ENCODE data around the gene PLEKHH2.

DNA sequence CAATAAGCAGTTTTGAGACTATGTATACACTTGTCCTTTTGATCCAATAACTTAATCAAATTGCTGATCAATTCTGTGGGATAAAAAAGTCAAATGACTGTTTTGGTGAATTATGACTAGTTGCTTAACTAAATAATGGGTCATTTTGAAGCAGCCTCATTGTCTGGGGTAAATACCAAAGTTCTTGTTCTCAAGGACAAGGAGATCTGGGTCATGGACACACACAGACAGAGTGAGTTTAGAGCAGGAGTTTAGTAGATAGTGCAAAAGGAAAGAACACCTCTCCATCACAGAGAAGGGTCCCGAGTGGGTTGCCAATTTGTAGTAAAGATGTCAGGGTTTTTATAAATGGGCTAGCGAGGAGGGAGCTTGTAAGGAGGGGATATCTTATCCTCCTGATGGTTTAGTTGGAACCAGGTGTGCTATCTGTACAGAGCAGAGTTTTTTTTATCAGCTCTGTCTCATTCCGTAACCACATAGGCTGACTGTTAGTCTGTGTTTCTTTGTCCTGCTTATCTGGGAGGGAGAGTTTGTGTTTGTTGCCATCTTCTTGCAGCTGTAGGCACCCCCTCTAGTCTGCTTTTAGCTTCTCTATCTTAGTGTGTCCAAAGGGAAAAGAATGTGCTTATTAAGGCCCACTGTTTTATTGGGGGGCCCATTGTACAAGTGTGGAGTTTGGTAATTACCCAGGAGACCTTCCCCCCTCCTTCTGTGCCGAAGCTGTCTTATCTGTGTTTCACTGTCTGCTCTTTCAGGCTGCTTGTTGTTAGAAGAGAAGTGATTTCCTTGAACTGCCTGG is 87.9 kb downstream of the PLEKHH2 start:
- no peak for TF ChIP-seq POLR2A (IDR thresholded peaks at IDR 0.05)
- TF ChIP-seq, protein P1, sequence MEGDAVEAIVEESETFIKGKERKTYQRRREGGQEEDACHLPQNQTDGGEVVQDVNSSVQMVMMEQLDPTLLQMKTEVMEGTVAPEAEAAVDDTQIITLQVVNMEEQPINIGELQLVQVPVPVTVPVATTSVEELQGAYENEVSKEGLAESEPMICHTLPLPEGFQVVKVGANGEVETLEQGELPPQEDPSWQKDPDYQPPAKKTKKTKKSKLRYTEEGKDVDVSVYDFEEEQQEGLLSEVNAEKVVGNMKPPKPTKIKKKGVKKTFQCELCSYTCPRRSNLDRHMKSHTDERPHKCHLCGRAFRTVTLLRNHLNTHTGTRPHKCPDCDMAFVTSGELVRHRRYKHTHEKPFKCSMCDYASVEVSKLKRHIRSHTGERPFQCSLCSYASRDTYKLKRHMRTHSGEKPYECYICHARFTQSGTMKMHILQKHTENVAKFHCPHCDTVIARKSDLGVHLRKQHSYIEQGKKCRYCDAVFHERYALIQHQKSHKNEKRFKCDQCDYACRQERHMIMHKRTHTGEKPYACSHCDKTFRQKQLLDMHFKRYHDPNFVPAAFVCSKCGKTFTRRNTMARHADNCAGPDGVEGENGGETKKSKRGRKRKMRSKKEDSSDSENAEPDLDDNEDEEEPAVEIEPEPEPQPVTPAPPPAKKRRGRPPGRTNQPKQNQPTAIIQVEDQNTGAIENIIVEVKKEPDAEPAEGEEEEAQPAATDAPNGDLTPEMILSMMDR (IDR thresholded peaks at IDR 0.05), result no peak

Measured in right lobe of liver (tissue), 4 donors.